LNCAP (cell line): ENCODE results near the gene CCDC127.

ENCODE experiments used
- CTCF ChIP-seq: fragments of 450-650 bp; IDR thresholded peaks from 2 replicates; pipeline ENCODE4 v1.5.1; 2017; ENCODE audit warnings: mild to moderate bottlenecking

CCDC127 gene

GRCh38 chr5:157126-157715 is 60.7 kb downstream of the CCDC127 start:
- no peak for TF ChIP-seq CTCF

GRCh38 chr5:156411-157072 is 61.4 kb downstream of the CCDC127 start:
- TF ChIP-seq CTCF, result no peak

GRCh38 chr5:155651-156410 is 62.1 kb downstream of the CCDC127 start:
- no peak for TF ChIP-seq CTCF

- no peak for TF ChIP-seq CTCF
These were observed 63.1 kb downstream of the CCDC127 start for GRCh38 chr5:154826-155225.

GRCh38 chr5:154236-154635 is 63.7 kb downstream of the CCDC127 start:
- TF ChIP-seq CTCF, result no peak

GRCh38 chr5:153256-153655 is 64.7 kb downstream of the CCDC127 start:
- no peak for TF ChIP-seq CTCF

GRCh38 chr5:152077-152476 is 65.9 kb downstream of the CCDC127 start:
- no peak for TF ChIP-seq CTCF
